ENCODE results near the gene ERFL. TPM values are rescaled to one million over a fixed set of nuclear protein-coding genes. Genes with fewer than 3 reads are reported as not detected.

ERFL gene
- total RNA-seq, 1 donor from 2014 or later, result 3.1 TPM

- Mint-ChIP-seq H3K9me3 (no peaks in the 10 kb centered on the region), H3K27ac (peak overlapping the region; percentile 89), H3K27me3 (ENCODE audit: insufficient read depth) (no peaks in the 10 kb centered on the region), H3K4me1 (ENCODE audit: low read depth) (peaks cover 17% of the 10 kb centered on the region), H3K36me3 (ENCODE audit: low read depth) (no peaks in the 10 kb centered on the region), H3K4me3 (peak overlapping the region; percentile 88)
- intact Hi-C loops (cut with micrococcal nuclease), result loop anchor here (1.0 to 2.0 kb wide), 2 partner anchors 13 to 87 kb away; no protein-coding TSS in a partner anchor
- peak; percentile 31 for DNase-seq (ENCODE audit: low spot score)
Observed at GRCh38 chr19:41957838-41958366, 29.7 kb upstream of the ERFL start.

GRCh38 chr19:41957161-41957837, 29.1 kb upstream of the ERFL start:
- Mint-ChIP-seq H3K27me3 (ENCODE audit: insufficient read depth) (no peaks in the 10 kb centered on the region), H3K27ac (peak overlapping the region; percentile 89), H3K9me3 (no peaks in the 10 kb centered on the region), H3K36me3 (ENCODE audit: low read depth) (no peaks in the 10 kb centered on the region), H3K4me3 (peak overlapping the region; percentile 88), H3K4me1 (ENCODE audit: low read depth) (peaks cover 17% of the 10 kb centered on the region)
- intact Hi-C loops (cut with micrococcal nuclease), result no loop called here
- no peak for DNase-seq (ENCODE audit: low spot score)

- Mint-ChIP-seq H3K4me1 (ENCODE audit: low read depth) (peaks cover 21% of the 10 kb centered on the region), H3K27me3 (ENCODE audit: insufficient read depth) (no peaks in the 10 kb centered on the region), H3K27ac (no peak overlapping the region), H3K36me3 (ENCODE audit: low read depth) (no peaks in the 10 kb centered on the region), H3K9me3 (no peaks in the 10 kb centered on the region), H3K4me3 (no peak overlapping the region)
- no peak for DNase-seq (ENCODE audit: low spot score)
- intact Hi-C loops (cut with micrococcal nuclease), result no loop called here
Observed at GRCh38 chr19:41956621-41957020, 28.4 kb upstream of the ERFL start.

GRCh38 chr19:41955521-41955920, 27.3 kb upstream of the ERFL start:
- H3K9me3 Mint-ChIP-seq, result no peaks in the 10 kb centered on the region
- intact Hi-C loops (cut with micrococcal nuclease), result no loop called here
- no peak for DNase-seq (ENCODE audit: low spot score)
- H3K27ac Mint-ChIP-seq, result no peak overlapping the region
- no peaks in the 10 kb centered on the region for H3K27me3 Mint-ChIP-seq (ENCODE audit: insufficient read depth)
- H3K36me3 Mint-ChIP-seq (ENCODE audit: low read depth), result no peaks in the 10 kb centered on the region
- no peak overlapping the region for H3K4me3 Mint-ChIP-seq
- H3K4me1 Mint-ChIP-seq (ENCODE audit: low read depth), result peaks cover 26% of the 10 kb centered on the region

- Mint-ChIP-seq H3K27me3 (ENCODE audit: insufficient read depth) (no peaks in the 10 kb centered on the region), H3K36me3 (ENCODE audit: low read depth) (peaks cover 3% of the 10 kb centered on the region)
Observed at GRCh38 chr19:41951686-41952172, 23.5 kb upstream of the ERFL start.

GRCh38 chr19:41947091-41947490, 18.8 kb upstream of the ERFL start:
- Mint-ChIP-seq H3K4me3 (peak overlapping the region; percentile 35), H3K4me1 (ENCODE audit: low read depth) (peaks cover 56% of the 10 kb centered on the region), H3K36me3 (ENCODE audit: low read depth) (peaks cover 6% of the 10 kb centered on the region), H3K27me3 (ENCODE audit: insufficient read depth) (no peaks in the 10 kb centered on the region), H3K9me3 (no peaks in the 10 kb centered on the region), H3K27ac (peak overlapping the region; percentile 89)
- intact Hi-C loops (cut with micrococcal nuclease), result loop anchor here (10.0 kb wide), 1 partner anchor 402 kb away; no protein-coding TSS in a partner anchor
- no peak for DNase-seq (ENCODE audit: low spot score)

More at GRCh38 chr19:41951686-41952172, 23.5 kb upstream of the ERFL start:
- Mint-ChIP-seq H3K27ac (no peak overlapping the region), H3K4me1 (ENCODE audit: low read depth) (peaks cover 26% of the 10 kb centered on the region), H3K9me3 (no peaks in the 10 kb centered on the region), H3K4me3 (no peak overlapping the region)
- DNase-seq (ENCODE audit: low spot score), result peak; percentile 75
- intact Hi-C loops (cut with micrococcal nuclease), result loop anchor here (1.0 kb wide), 4 partner anchors 16 to 158 kb away; partner anchors contain the start of gene RPS19

GRCh38 chr19:41945135-41945766, 17.0 kb upstream of the ERFL start:
- Mint-ChIP-seq H3K27me3 (ENCODE audit: insufficient read depth) (peaks cover 7% of the 10 kb centered on the region), H3K4me1 (ENCODE audit: low read depth) (peaks cover 54% of the 10 kb centered on the region), H3K36me3 (ENCODE audit: low read depth) (peaks cover 6% of the 10 kb centered on the region), H3K9me3 (no peaks in the 10 kb centered on the region), H3K4me3 (peak overlapping the region; percentile 71), H3K27ac (peak overlapping the region; percentile 94)
- intact Hi-C loops (cut with micrococcal nuclease), result loop anchor here (1.0 to 10.0 kb wide), 5 partner anchors 14 to 400 kb away; partner anchors contain the start of gene RABAC1
- peak; percentile 70 for DNase-seq (ENCODE audit: low spot score)

GRCh38 chr19:41944336-41944735, 16.1 kb upstream of the ERFL start:
- Mint-ChIP-seq H3K27me3 (ENCODE audit: insufficient read depth) (peaks cover 7% of the 10 kb centered on the region), H3K4me1 (ENCODE audit: low read depth) (peaks cover 54% of the 10 kb centered on the region), H3K27ac (peak overlapping the region; percentile 51), H3K36me3 (ENCODE audit: low read depth) (peaks cover 6% of the 10 kb centered on the region), H3K4me3 (no peak overlapping the region), H3K9me3 (no peaks in the 10 kb centered on the region)
- intact Hi-C loops (cut with micrococcal nuclease), result loop anchor here (2.0 to 10.0 kb wide), 2 partner anchors 14 to 400 kb away; partner anchors contain the start of gene RABAC1
- no peak for DNase-seq (ENCODE audit: low spot score)

GRCh38 chr19:41941410-41942202, 13.4 kb upstream of the ERFL start:
- intact Hi-C loops (cut with micrococcal nuclease), result loop anchor here (10.0 kb wide), 1 partner anchor 397 kb away; no protein-coding TSS in a partner anchor
- H3K4me3 Mint-ChIP-seq, result peak overlapping the region; percentile 64
- no peak for DNase-seq (ENCODE audit: low spot score)
- peaks cover 10% of the 10 kb centered on the region for H3K27me3 Mint-ChIP-seq (ENCODE audit: insufficient read depth)
- peaks cover 3% of the 10 kb centered on the region for H3K36me3 Mint-ChIP-seq (ENCODE audit: low read depth)
- peak overlapping the region; percentile 70 for H3K27ac Mint-ChIP-seq
- H3K9me3 Mint-ChIP-seq, result no peaks in the 10 kb centered on the region
- H3K4me1 Mint-ChIP-seq (ENCODE audit: low read depth), result peaks cover 44% of the 10 kb centered on the region

GRCh38 chr19:41940731-41941409, 12.6 kb upstream of the ERFL start:
- peak overlapping the region; percentile 85 for H3K4me3 Mint-ChIP-seq
- no peak for DNase-seq (ENCODE audit: low spot score)
- peaks cover 13% of the 10 kb centered on the region for H3K27me3 Mint-ChIP-seq (ENCODE audit: insufficient read depth)
- peaks cover 3% of the 10 kb centered on the region for H3K36me3 Mint-ChIP-seq (ENCODE audit: low read depth)
- peak overlapping the region; percentile 83 for H3K27ac Mint-ChIP-seq
- intact Hi-C loops (cut with micrococcal nuclease), result loop anchor here (10.0 kb wide), 1 partner anchor 396 kb away; no protein-coding TSS in a partner anchor
- no peaks in the 10 kb centered on the region for H3K9me3 Mint-ChIP-seq
- H3K4me1 Mint-ChIP-seq (ENCODE audit: low read depth), result peaks cover 46% of the 10 kb centered on the region

- no peaks in the 10 kb centered on the region for H3K9me3 Mint-ChIP-seq
- H3K27me3 Mint-ChIP-seq (ENCODE audit: insufficient read depth), result peaks cover 16% of the 10 kb centered on the region
- intact Hi-C loops (cut with micrococcal nuclease), result loop anchor here (10.0 kb wide), 1 partner anchor 395 kb away; no protein-coding TSS in a partner anchor
- DNase-seq (ENCODE audit: low spot score), result no peak
- peak overlapping the region; percentile 85 for H3K4me3 Mint-ChIP-seq
- peaks cover 43% of the 10 kb centered on the region for H3K4me1 Mint-ChIP-seq (ENCODE audit: low read depth)
- peaks cover 3% of the 10 kb centered on the region for H3K36me3 Mint-ChIP-seq (ENCODE audit: low read depth)
- H3K27ac Mint-ChIP-seq, result peak overlapping the region; percentile 83
Observed at GRCh38 chr19:41939861-41940730, 11.8 kb upstream of the ERFL start.
